Lower leg skin (tissue), 4 donors: ENCODE results near the gene NR2F1-AS1. TPM values are rescaled to one million over a fixed set of nuclear protein-coding genes. Genes with fewer than 3 reads are reported as not detected.

ENCODE experiments used
- DNase-seq, 2 donors: peaks; one replicate each; pipeline ENCODE4 v3.0.0-alpha.2; 2019; ENCODE audit warnings: low spot score in 2 of 2
- H3K4me3 ChIP-seq: fragments of 200-600 bp; sonication (generic); 2 replicates; pipeline ENCODE4 v1.5.1; 2017; ENCODE audit warnings: mild to moderate bottlenecking, low read depth; ENCODE audit not compliant: poor library complexity, severe bottlenecking
- POLR2A ChIP-seq, 2 donors: fragments of 450-650 bp; IDR thresholded peaks; one replicate each; pipeline ENCODE4 v1.6.1; 2016 to 2017; ENCODE audit warnings: antibody characterized with exemption in 2 of 2, mild to moderate bottlenecking in 1 of 2, moderate library complexity in 1 of 2
- WGBS, 2 donors: methylation state at CpG; one replicate each; pipeline ENCODE4 v1.1.5; 2018; 5-methylcytosine and 5-hydroxymethylcytosine counted together
- intact Hi-C: fragments of 100-400 bp; cut with DNase I; formaldehyde crosslinking; loops from one replicate; pipeline ENCODE4 v1.15.0; 2023; ENCODE audit warnings: low total_unique reads
- total RNA-seq, 4 donors: library from RNA; depleted of rRNA; stranded (reverse); fragments of >200 nt; gene quantifications; one replicate each; pipeline ENCODE4 v1.1.0, GENCODE V29; 2016
- TF ChIP-seq, protein P1 (sequence below), 3 donors: fragments of 450-650 bp; IDR thresholded peaks; one replicate each; pipeline ENCODE4 v1.5.1; 2016; ENCODE audit warnings: antibody characterized with exemption in 3 of 3, mild to moderate bottlenecking in 3 of 3, moderate library complexity in 2 of 3

The NR2F1-AS1 gene
- total RNA-seq, 4 donors from 2014 or later = 0.30 to 1.7 (median 1.0) TPM; not detected in 1

DNA sequence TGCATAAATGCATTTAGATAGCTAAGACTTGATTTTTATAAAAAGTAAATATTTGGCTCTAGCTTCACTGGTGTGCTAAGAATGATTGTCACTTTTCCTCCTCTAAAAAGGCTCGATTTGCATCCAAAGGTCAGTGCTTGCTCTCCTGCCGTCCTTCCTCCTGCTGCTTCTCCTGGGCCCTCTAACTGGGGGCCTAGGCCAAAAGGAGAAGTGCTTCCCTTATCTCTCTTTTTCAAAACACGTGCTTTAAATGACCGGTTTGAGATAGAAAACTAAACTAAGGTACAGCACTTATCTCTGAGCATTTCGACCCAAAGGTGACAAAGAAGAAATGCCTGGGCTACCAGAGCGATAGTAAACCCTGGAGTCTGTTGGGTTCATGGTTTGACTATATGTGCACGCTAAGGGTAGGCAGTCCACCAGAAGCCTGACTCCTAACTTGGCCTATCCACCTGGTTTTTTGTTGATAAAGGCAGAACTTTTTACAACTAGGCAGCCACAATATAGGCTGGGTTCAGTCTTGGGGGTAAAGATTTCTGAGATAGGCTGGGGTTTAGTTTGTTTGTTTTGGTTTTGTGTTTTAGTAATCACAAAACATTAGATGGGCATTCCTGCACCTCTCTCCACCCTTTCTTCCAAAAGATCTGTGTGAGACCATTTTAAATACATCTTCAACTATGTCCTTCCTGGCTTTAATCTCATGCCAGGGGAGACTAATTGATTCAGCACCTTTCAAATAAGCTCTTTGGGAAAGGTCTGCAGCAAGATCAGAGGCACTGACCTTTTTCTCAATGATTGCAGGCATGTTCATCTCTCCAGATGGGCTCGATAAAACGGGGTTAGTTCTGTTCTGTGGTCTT lies 3.8 kb downstream of the NR2F1-AS1 start:
- WGBS, 2 donors = 79 to 83% methylated on average over 9 of the region's 9 CpGs
- TF ChIP-seq, protein P1, sequence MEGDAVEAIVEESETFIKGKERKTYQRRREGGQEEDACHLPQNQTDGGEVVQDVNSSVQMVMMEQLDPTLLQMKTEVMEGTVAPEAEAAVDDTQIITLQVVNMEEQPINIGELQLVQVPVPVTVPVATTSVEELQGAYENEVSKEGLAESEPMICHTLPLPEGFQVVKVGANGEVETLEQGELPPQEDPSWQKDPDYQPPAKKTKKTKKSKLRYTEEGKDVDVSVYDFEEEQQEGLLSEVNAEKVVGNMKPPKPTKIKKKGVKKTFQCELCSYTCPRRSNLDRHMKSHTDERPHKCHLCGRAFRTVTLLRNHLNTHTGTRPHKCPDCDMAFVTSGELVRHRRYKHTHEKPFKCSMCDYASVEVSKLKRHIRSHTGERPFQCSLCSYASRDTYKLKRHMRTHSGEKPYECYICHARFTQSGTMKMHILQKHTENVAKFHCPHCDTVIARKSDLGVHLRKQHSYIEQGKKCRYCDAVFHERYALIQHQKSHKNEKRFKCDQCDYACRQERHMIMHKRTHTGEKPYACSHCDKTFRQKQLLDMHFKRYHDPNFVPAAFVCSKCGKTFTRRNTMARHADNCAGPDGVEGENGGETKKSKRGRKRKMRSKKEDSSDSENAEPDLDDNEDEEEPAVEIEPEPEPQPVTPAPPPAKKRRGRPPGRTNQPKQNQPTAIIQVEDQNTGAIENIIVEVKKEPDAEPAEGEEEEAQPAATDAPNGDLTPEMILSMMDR (IDR thresholded peaks at IDR 0.05) = no peak
- no peak for TF ChIP-seq POLR2A (IDR thresholded peaks at IDR 0.05)
- DNase-seq = no peak
- intact Hi-C loops = no loop called here
- H3K4me3 ChIP-seq = no peak overlapping the region

DNA sequence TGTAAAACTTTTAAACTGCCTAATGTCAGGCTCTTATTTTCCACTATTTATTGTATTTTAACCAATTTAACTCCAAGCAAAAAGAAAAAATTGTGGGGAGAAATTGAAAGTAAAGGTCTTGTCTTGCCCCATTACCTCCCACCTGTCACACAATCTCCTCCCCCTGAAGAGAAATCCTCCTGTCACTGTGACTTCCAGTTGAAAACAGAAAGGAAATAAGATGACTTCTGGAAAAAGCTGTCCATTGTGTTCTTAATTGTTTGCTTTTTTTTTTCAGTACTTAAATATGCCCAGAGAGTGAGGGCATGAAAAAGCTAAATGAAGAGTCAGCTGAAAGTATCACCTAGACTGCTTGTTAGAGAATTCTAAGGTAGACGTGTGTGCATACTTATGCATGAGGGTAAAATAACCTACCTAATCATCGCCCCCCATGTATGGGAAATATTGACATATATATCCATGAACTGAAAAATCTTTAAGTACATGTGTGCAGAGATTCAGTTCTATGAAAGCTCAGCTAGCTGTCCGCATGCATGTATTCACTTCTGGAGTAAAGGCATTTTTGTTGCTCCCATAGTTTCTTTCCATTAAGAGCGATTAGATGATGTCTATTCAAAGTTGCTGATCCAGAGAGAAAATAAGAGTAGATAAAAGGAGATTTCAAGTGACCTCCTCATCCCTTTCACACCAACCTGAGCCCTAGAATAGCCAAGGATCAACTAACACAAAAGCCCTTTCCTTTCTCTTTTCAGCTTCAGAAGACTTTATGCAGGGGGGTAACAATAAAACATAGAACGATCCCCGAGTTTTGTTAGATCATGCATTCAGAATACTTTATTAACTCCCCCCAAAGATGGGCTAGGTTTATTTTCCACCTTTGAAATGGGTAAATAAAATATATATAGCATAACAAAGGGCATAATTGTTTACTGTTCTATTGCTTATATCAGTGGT lies 5.3 kb downstream of the NR2F1-AS1 start:
- DNase-seq = no peak
- TF ChIP-seq, protein P1 (IDR thresholded peaks at IDR 0.05) = no peak
- no peak for TF ChIP-seq POLR2A (IDR thresholded peaks at IDR 0.05)
- intact Hi-C loops = no loop called here
- H3K4me3 ChIP-seq = no peak overlapping the region
- WGBS, 2 donors = 67 to 73% methylated on average over 6 of the region's 6 CpGs

DNA sequence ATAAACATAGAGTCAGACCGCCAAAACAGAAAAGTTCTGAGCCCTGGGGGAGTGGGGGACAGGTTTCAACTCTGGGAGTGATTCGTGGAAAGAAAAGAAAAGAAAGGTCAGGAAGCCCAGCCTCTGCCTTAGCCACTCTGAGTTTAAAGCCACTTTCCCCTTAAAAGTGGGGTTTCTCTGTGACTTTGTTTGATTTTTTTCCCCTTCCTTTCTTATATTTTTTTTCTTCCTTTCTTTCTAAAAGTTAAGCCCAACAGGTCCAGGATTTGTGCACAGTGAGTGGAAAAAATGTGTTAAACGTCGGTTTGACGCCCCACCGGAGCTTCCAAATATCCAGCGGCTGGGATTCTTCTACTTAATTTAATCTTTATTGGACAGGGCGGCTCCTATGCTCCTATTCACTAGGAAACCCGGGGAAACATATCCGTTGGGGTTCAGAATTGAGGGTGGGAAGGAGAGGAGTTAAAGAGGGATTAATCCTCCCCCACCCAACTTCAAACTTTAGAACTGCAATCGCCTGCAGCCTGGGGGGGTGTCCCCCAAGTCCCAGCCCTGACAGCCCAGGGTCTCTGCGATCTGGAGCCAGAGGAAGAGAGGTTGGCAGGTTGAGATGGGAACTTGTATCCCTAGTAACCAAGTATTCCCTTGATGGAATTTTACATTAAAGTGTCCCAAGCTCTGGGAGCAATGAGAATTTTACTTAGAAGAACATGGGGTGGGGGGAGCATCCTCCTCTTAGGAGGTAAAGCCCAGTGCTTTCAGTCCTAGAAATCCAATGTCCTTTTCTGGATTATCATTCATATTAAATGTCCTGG lies 6.3 kb downstream of the NR2F1-AS1 start:
- intact Hi-C loops = no loop called here
- WGBS, 2 donors = 32 to 37% methylated on average over 12 of the region's 12 CpGs
- TF ChIP-seq, protein P1 (IDR thresholded peaks at IDR 0.05) = no peak
- no peak for TF ChIP-seq POLR2A (IDR thresholded peaks at IDR 0.05)
- no peak for DNase-seq
- no peak overlapping the region for H3K4me3 ChIP-seq

DNA sequence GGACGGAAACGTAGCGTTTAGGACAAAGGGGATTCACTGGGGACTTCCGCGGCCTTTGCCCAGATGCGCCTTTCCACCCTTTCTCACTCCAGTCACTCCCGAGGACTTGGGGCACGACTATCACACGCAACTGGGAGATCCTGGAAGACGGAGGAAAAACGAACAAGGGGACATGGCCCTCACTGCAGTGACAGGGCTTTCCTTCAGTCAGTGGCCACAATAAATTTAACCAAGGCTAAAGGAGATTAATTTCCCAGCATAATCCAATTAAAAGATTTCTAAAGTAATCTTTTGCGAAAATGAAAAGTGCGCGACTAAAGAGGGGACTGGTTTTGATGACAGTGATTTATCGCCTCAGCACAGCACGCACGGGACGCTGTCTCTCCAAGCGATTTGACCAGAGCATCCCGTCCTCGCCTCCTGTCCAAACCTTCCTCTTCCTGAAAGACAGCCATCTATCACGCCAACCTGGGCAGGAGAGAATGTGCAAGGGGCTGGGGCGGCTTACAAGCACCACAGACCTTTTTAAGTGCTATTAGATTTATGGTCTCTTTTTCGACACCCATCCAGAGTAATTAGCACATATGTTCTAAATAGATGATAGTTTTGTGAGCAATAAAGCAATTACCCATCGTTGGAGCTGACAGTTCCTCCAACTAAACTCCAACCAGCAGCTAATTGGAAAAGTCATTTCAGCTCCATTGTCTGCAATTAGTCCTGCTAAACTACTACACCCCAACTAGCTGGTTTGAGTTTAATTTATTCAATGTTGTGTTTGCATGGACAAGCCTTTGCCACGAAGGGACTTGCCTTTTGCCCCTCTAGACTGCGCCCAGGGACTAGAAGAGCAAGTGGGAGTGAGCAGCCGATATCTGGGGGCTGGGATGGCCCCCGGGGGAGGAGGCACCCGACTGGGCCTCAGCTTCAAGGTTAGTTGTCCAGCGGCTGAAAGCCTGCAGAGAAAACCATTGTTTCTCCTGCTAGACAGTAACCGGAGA lies 7.4 kb downstream of the NR2F1-AS1 start:
- intact Hi-C loops = no loop called here
- WGBS, 2 donors = 44 to 50% methylated on average over 32 of the region's 32 CpGs
- no peak for DNase-seq
- TF ChIP-seq, protein P1 (IDR thresholded peaks at IDR 0.05) = no peak
- no peak for TF ChIP-seq POLR2A (IDR thresholded peaks at IDR 0.05)
- H3K4me3 ChIP-seq = no peak overlapping the region
